OCI-LY7 (cell line): ENCODE measurements around the gene TAF7L. TPM values are rescaled to one million over a fixed set of nuclear protein-coding genes. Genes with fewer than 3 reads are reported as not detected.

Source experiments
- BruUV-seq: library from RNA; stranded (reverse); fragments of 400-500 nt; replicated peaks from 2 replicates; lab custom pipeline; 2021; lab: Mats Ljungman, UMichigan
- CTCF ChIA-PET: fragments of 300-600 bp; sonication (Branson Sonifier 250); formaldehyde crosslinking; loops from one replicate; lab custom pipeline; 2022; ENCODE audit warnings: antibody characterized with exemption; ENCODE audit not compliant: unreplicated experiment; lab: Charles Lee
- POLR2A ChIA-PET: fragments of 300-600 bp; sonication (Branson Sonifier 250); formaldehyde crosslinking; loops from one replicate; lab custom pipeline; 2022; ENCODE audit warnings: antibody characterized with exemption; lab: Charles Lee
- DNase-seq: peaks from one replicate; pipeline ENCODE4 v3.0.0-alpha.2; 2015; ENCODE audit warnings: low spot score
- H2AFZ ChIP-seq: fragments of 200-600 bp; sonication (generic), shearing (Covaris generic); 2 replicates; pipeline ENCODE4 v1.6.1; 2014; ENCODE audit warnings: mild to moderate bottlenecking, antibody characterized with exemption, low read length, moderate library complexity
- H3K27ac ChIP-seq: fragments of 200-600 bp; sonication (generic); 2 replicates; pipeline ENCODE4 v1.5.1; 2014; ENCODE audit warnings: mixed run types, low read depth, mild to moderate bottlenecking, moderate library complexity, low read length, inconsistent platforms; ENCODE audit not compliant: poor library complexity, severe bottlenecking
- H3K36me3 ChIP-seq: fragments of 200-600 bp; sonication (generic); 2 replicates; pipeline ENCODE4 v1.6.1; 2014; ENCODE audit warnings: mild to moderate bottlenecking, antibody characterized with exemption, low read length, moderate library complexity, mixed read lengths; ENCODE audit not compliant: insufficient read depth
- H3K4me1 ChIP-seq: fragments of 200-600 bp; sonication (generic); 2 replicates; pipeline ENCODE4 v1.5.1; 2014; ENCODE audit warnings: mild to moderate bottlenecking, low read length; ENCODE audit not compliant: insufficient read depth, poor library complexity, severe bottlenecking
- H3K4me2 ChIP-seq: fragments of 200-600 bp; sonication (generic); 2 replicates; pipeline ENCODE4 v1.6.1; 2014; ENCODE audit warnings: mild to moderate bottlenecking, low read length
- H3K4me3 ChIP-seq: fragments of 200-600 bp; sonication (generic); 2 replicates; pipeline ENCODE4 v1.5.1; 2014; ENCODE audit warnings: mild to moderate bottlenecking, low read depth, low read length; ENCODE audit not compliant: poor library complexity, severe bottlenecking
- H3K79me2 ChIP-seq: fragments of 200-600 bp; sonication (generic); 2 replicates; pipeline ENCODE4 v1.6.1; 2016; ENCODE audit warnings: low read depth, mild to moderate bottlenecking, low read length, moderate library complexity, mixed read lengths; ENCODE audit not compliant: insufficient read depth
- H3K9me2 ChIP-seq: fragments of 200-600 bp; sonication (generic); 2 replicates; pipeline ENCODE4 v1.6.1; 2016; ENCODE audit warnings: mild to moderate bottlenecking, low read length, mixed read lengths; ENCODE audit not compliant: insufficient read depth
- H3K9me3 ChIP-seq: fragments of 200-600 bp; sonication (generic); 2 replicates; pipeline ENCODE4 v1.6.1; 2014; ENCODE audit warnings: mild to moderate bottlenecking, mixed run types, low read length, mixed read lengths
- H4K20me1 ChIP-seq: fragments of 200-600 bp; sonication (generic); 2 replicates; pipeline ENCODE4 v1.6.1; 2014; ENCODE audit warnings: mild to moderate bottlenecking, antibody characterized with exemption, low read length, moderate library complexity, mixed read lengths; ENCODE audit not compliant: insufficient read depth
- EZH2phosphoT487 ChIP-seq: fragments of 200-600 bp; sonication (generic); IDR thresholded peaks from 2 replicates; pipeline ENCODE4 v1.6.1; 2018; ENCODE audit warnings: low read depth, borderline replicate concordance, mild to moderate bottlenecking, mixed run types, antibody characterized with exemption, low read length, moderate library complexity, mixed read lengths
- intact Hi-C: fragments of 100-400 bp; cut with micrococcal nuclease; formaldehyde crosslinking; loops from one replicate; pipeline ENCODE4 v1.10.0; 2022; ENCODE audit not compliant: unreplicated experiment
- total RNA-seq, 2 experiments: library from RNA; depleted of rRNA in 1 of 2; stranded (reverse); fragments of >200 nt in 1 of 2; shearing (Covaris generic) in 1 of 2; gene quantifications; 2 replicates each; pipeline ENCODE4 v1.2.3, GENCODE V29; 2014 to 2022
- TF ChIP-seq, protein P1 (sequence below): fragments of 200-600 bp; sonication (generic); conservative IDR thresholded peaks from 2 replicates; pipeline ENCODE4 v1.5.1; 2014; ENCODE audit warnings: mild to moderate bottlenecking, antibody characterized with exemption, low read length, moderate library complexity, mixed read lengths

Gene TAF7L
- total RNA-seq, 2 experiments from 2014 or later: not detected

- Histone ChIP-seq H3K4me2 (no peak overlapping the region), H3K9me3 (no peaks in the 10 kb centered on the region), H3K9me2 (no peaks in the 10 kb centered on the region), H3K36me3 (no peaks in the 10 kb centered on the region), H3K4me1 (no peaks in the 10 kb centered on the region), H3K79me2 (no peaks in the 10 kb centered on the region), H4K20me1 (no peaks in the 10 kb centered on the region), H2AFZ (no peak overlapping the region), H3K4me3 (no peak overlapping the region), H3K27ac (no peak overlapping the region)
- no TSS peak for BruUV-seq
- ChIA-PET CTCF (no interaction called here), POLR2A (no interaction called here)
- no peak for TF ChIP-seq EZH2phosphoT487
- TF ChIP-seq, protein P1, sequence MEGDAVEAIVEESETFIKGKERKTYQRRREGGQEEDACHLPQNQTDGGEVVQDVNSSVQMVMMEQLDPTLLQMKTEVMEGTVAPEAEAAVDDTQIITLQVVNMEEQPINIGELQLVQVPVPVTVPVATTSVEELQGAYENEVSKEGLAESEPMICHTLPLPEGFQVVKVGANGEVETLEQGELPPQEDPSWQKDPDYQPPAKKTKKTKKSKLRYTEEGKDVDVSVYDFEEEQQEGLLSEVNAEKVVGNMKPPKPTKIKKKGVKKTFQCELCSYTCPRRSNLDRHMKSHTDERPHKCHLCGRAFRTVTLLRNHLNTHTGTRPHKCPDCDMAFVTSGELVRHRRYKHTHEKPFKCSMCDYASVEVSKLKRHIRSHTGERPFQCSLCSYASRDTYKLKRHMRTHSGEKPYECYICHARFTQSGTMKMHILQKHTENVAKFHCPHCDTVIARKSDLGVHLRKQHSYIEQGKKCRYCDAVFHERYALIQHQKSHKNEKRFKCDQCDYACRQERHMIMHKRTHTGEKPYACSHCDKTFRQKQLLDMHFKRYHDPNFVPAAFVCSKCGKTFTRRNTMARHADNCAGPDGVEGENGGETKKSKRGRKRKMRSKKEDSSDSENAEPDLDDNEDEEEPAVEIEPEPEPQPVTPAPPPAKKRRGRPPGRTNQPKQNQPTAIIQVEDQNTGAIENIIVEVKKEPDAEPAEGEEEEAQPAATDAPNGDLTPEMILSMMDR: no peak
- DNase-seq: no peak
- intact Hi-C loops: no loop called here
These were observed 60.1 kb downstream of the TAF7L start for GRCh38 chrX:101231080-101231479.

GRCh38 chrX:101230636-101231035 lies 60.5 kb downstream of the TAF7L start:
- ChIA-PET CTCF (no interaction called here), POLR2A (no interaction called here)
- Histone ChIP-seq H3K79me2 (no peaks in the 10 kb centered on the region), H3K36me3 (no peaks in the 10 kb centered on the region), H3K4me1 (no peaks in the 10 kb centered on the region), H3K4me3 (no peak overlapping the region), H3K27ac (no peak overlapping the region), H3K4me2 (no peak overlapping the region), H4K20me1 (no peaks in the 10 kb centered on the region), H3K9me2 (no peaks in the 10 kb centered on the region), H3K9me3 (no peaks in the 10 kb centered on the region), H2AFZ (no peak overlapping the region)
- no TSS peak for BruUV-seq
- DNase-seq: no peak
- no peak for TF ChIP-seq EZH2phosphoT487
- TF ChIP-seq, protein P1: no peak
- intact Hi-C loops: no loop called here

DNA sequence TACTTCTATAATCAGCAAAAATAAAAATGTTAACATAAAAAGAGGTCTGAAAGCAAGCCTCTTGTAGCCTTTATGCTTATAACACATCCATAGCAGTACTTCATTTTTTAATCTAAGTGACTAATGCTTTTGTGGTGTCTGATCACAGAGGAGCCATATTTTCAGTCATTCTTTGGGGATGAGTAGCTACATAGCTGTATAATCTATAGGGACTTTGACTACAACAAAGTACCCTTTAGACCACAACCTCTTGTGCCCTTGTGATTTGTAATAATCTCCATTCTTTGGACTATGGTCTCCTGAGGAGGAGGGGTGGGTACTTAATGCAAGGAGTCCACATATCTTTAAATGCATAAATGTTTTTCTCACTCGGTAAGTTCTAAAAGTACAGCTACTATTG lies 62.0 kb downstream of the TAF7L start:
- H3K9me2 ChIP-seq: no peaks in the 10 kb centered on the region
- POLR2A ChIA-PET: interaction anchor here (1.1 kb wide), 1 partner anchor 15 kb away, joined by 3 read pairs; no protein-coding TSS in a partner anchor
- intact Hi-C loops: no loop called here

More for the DNA sequence above, 62.0 kb downstream of the TAF7L start:
- Histone ChIP-seq H3K4me3 (no peak overlapping the region), H3K79me2 (no peaks in the 10 kb centered on the region), H3K27ac (no peak overlapping the region), H2AFZ (no peak overlapping the region), H3K9me3 (no peaks in the 10 kb centered on the region), H3K36me3 (no peaks in the 10 kb centered on the region), H4K20me1 (no peaks in the 10 kb centered on the region), H3K4me1 (no peaks in the 10 kb centered on the region), H3K4me2 (no peak overlapping the region)
- BruUV-seq: no TSS peak
- CTCF ChIA-PET: no interaction called here
- DNase-seq: no peak
- TF ChIP-seq EZH2phosphoT487: no peak
- TF ChIP-seq, protein P1: no peak
